K562 (cell line): ENCODE measurements around the gene CLPSL2. TPM values are rescaled to one million over a fixed set of nuclear protein-coding genes. Genes with fewer than 3 reads are reported as not detected.

Experiments
- CREB3L1 ChIP-seq: fragments of 450-650 bp; IDR thresholded peaks from 2 replicates; pipeline ENCODE4 v1.6.1; 2014; ENCODE audit warnings: low read depth, mild to moderate bottlenecking, moderate library complexity, borderline replicate concordance
- E4F1 ChIP-seq: fragments of 250-450 bp; sonication (Bioruptor Pico); IDR thresholded peaks from 2 replicates; pipeline ENCODE4 v1.5.0; 2021; ENCODE audit warnings: mild to moderate bottlenecking, borderline replicate concordance
- FIP1L1 ChIP-seq: fragments of 200-400 bp; formaldehyde crosslinking; IDR thresholded peaks from 2 replicates; pipeline ENCODE4 v1.6.1; 2018; ENCODE audit warnings: mild to moderate bottlenecking, low read depth, low read length; ENCODE audit not compliant: poor library complexity, severe bottlenecking
- FOXP1 ChIP-seq: sonication (generic); formaldehyde crosslinking; IDR thresholded peaks from 2 replicates; pipeline ENCODE4 v1.8.0; 2022; ENCODE audit warnings: mild to moderate bottlenecking, missing genetic modification reagents
- MAFK ChIP-seq: IDR thresholded peaks from 2 replicates; pipeline ENCODE4 v1.6.1; 2011; ENCODE audit warnings: low read length, improper control_type of control experiment
- MCM2 ChIP-seq: fragments of 450-650 bp; IDR thresholded peaks from 2 replicates; pipeline ENCODE4 v1.6.1; 2017; ENCODE audit warnings: low read depth, mild to moderate bottlenecking
- NELFE ChIP-seq: IDR thresholded peaks from 2 replicates; pipeline ENCODE4 v1.6.1; 2011; ENCODE audit warnings: mild to moderate bottlenecking; ENCODE audit not compliant: insufficient read depth, insufficient read length
- NR2C2 ChIP-seq, 2 experiments: fragments of 200-800 bp in 1 of 2; sonication (Bioruptor generic) in 1 of 2; sonication (generic) in 1 of 2; formaldehyde crosslinking in 1 of 2; IDR thresholded peaks; 2 replicates each; pipeline versions ENCODE4 v1.6.1 to v1.8.0; 2016 to 2022; ENCODE audit warnings: mild to moderate bottlenecking in 1 of 2, missing compliant biosample characterization in 1 of 2, missing genetic modification characterization in 1 of 2, missing genetic modification reagents in 1 of 2
- POLR2B ChIP-seq: fragments of 450-650 bp; IDR thresholded peaks from 2 replicates; pipeline ENCODE4 v1.6.1; 2018; ENCODE audit warnings: low read depth; ENCODE audit not compliant: partially characterized antibody
- SIRT6 ChIP-seq: IDR thresholded peaks from one replicate; pipeline ENCODE4 v1.6.1; 2012; ENCODE audit warnings: low read depth, mild to moderate bottlenecking, control low read depth, inconsistent platforms, low read length, moderate library complexity
- TARDBP ChIP-seq: fragments of 450-650 bp; IDR thresholded peaks from 2 replicates; pipeline ENCODE4 v1.6.1; 2016
- TEAD4 ChIP-seq, 2 experiments: sonication (generic) in 1 of 2; formaldehyde crosslinking in 1 of 2; IDR thresholded peaks; 2 replicates each; pipeline versions ENCODE4 v1.6.1 to v1.8.0; 2012 to 2022; ENCODE audit warnings: borderline replicate concordance in 1 of 2, inconsistent platforms in 1 of 2, low read length in 1 of 2, mild to moderate bottlenecking in 1 of 2, missing genetic modification reagents in 1 of 2
- ZC3H11A ChIP-seq: IDR thresholded peaks from 2 replicates; pipeline ENCODE4 v1.6.1; 2012; ENCODE audit warnings: low read depth, low read length, improper control_type of control experiment
- ZEB2 ChIP-seq: fragments of 450-650 bp; IDR thresholded peaks from 2 replicates; pipeline ENCODE4 v1.6.1; 2016
- ZNF212 ChIP-seq: fragments of 450-650 bp; formaldehyde crosslinking; IDR thresholded peaks from 2 replicates; pipeline ENCODE4 v1.4.0; 2020; ENCODE audit warnings: mild to moderate bottlenecking
- ZNF395 ChIP-seq: fragments of 200-800 bp; sonication (Bioruptor generic); IDR thresholded peaks from 2 replicates; pipeline ENCODE4 v1.6.1; 2017; ENCODE audit warnings: missing genetic modification characterization, missing compliant biosample characterization
- ZNF707 ChIP-seq: fragments of 250-450 bp; sonication (Bioruptor Pico); conservative IDR thresholded peaks from 2 replicates; pipeline ENCODE4 v1.8.0; 2022; ENCODE audit warnings: inconsistent platforms, mild to moderate bottlenecking, moderate library complexity
- ZNF778 ChIP-seq: fragments of 450-650 bp; formaldehyde crosslinking; IDR thresholded peaks from 2 replicates; pipeline ENCODE4 v1.4.0; 2020; ENCODE audit warnings: mild to moderate bottlenecking, moderate library complexity
- polyA plus RNA-seq, 8 experiments: library from polyadenylated mRNA; depleted of rRNA in 4 of 8; stranded (reverse) in 5 of 8; unstranded in 3 of 8; fragments of >200 nt; fragmentation: Nextera tagmentation in 2 of 8; fragmentation: Illumina TruSeq in 1 of 8; extraction: Ambion mirVana in 2 of 8; extraction: Trizol in 1 of 8; gene quantifications; 2 replicates each; pipeline versions ENCODE4 v1.2.1 to v1.2.3, GENCODE V29; 2011 to 2014; ENCODE audit warnings: inconsistent platforms in 1 of 8, missing spikeins in 1 of 8
- total RNA-seq, 7 experiments: library from RNA; depleted of rRNA in 6 of 7; stranded (reverse); fragments of >200 nt in 6 of 7; fragmentation: Illumina TruSeq in 2 of 7; extraction: Trizol in 2 of 7; gene quantifications; 2 replicates each; pipeline versions ENCODE4 v1.2.1 to v1.2.3, GENCODE V29; 2011 to 2021; ENCODE audit warnings: low replicate concordance in 1 of 7

CLPSL2 gene
- total and polyA plus RNA-seq, 9 of the 15 experiments (the other 6 are each of a cell fraction or from before 2014, with no cell fraction given), result not detected

GRCh38 chr6:35731736-35732532, 44.5 kb upstream of the CLPSL2 start (continued):
- TF ChIP-seq CREB3L1 (0 out of 2 replicates have a peak, but pooled peaks have one; percentile 33), NELFE (no peak), ZNF778 (no peak), MAFK (no peak), FIP1L1 (peak; percentile 93), E4F1 (CRISPR knock-in tag) (no peak), ZNF707 (CRISPR knock-in tag) (no peak), ZC3H11A (0 out of 2 replicates have a peak, but pooled peaks have one; percentile 21), MCM2 (no peak), POLR2B (peak; percentile 70), ZNF395 (peak; percentile 92), ZNF212 (no peak), ZEB2 (peak; percentile 97), NR2C2 (CRISPR knock-in tag; IDR thresholded peaks at IDR 0.05) (no peak), NR2C2 (tag; IDR thresholded peaks at IDR 0.05) (peak; percentile 84), SIRT6 (no peak), TEAD4 (IDR thresholded peaks at IDR 0.05; ENCODE audit: low read length) (peak; percentile 11; the same call in 1 of the 2 replicates), TEAD4 (CRISPR knock-in tag; IDR thresholded peaks at IDR 0.05; ENCODE audit: borderline replicate concordance) (no peak), TARDBP (no peak), FOXP1 (CRISPR knock-in tag) (peak; percentile 68; the same call in 1 of the 2 replicates)
